HG02973 (cell line): ENCODE data around the gene MVD.

Source experiments
- ATAC-seq: cut with Tn5 transposase; IDR thresholded peaks from one replicate; pipeline ENCODE4 v1.9.1; 2021; ENCODE audit warnings: moderate library complexity; ENCODE audit not compliant: unreplicated experiment

The MVD gene

GRCh38 chr16:88697116-88697830 is 34.4 kb upstream of the MVD start:
- ATAC-seq, result no peak

- ATAC-seq, result no peak
Observed at GRCh38 chr16:88696441-88696840, 33.5 kb upstream of the MVD start.

GRCh38 chr16:88695753-88696152 is 32.9 kb upstream of the MVD start:
- ATAC-seq, result no peak

- no peak for ATAC-seq
Observed at GRCh38 chr16:88695218-88695617, 32.3 kb upstream of the MVD start.

GRCh38 chr16:88694221-88695087 is 31.6 kb upstream of the MVD start:
- no peak for ATAC-seq

- ATAC-seq, result no peak
Observed at GRCh38 chr16:88693420-88694177, 30.7 kb upstream of the MVD start.

GRCh38 chr16:88692861-88693260 is 30.0 kb upstream of the MVD start:
- no peak for ATAC-seq

GRCh38 chr16:88691924-88692560 is 29.2 kb upstream of the MVD start:
- no peak for ATAC-seq

GRCh38 chr16:88691129-88691813 is 28.4 kb upstream of the MVD start:
- no peak for ATAC-seq

- no peak for ATAC-seq
Observed at GRCh38 chr16:88690341-88691128, 27.6 kb upstream of the MVD start.

- ATAC-seq, result no peak
Observed at GRCh38 chr16:88688013-88688778, 25.3 kb upstream of the MVD start.

GRCh38 chr16:88687676-88688012 is 24.8 kb upstream of the MVD start:
- no peak for ATAC-seq

GRCh38 chr16:88687254-88687576 is 24.3 kb upstream of the MVD start:
- no peak for ATAC-seq

- ATAC-seq, result peak; percentile 68
Observed at GRCh38 chr16:88686439-88687253, 23.8 kb upstream of the MVD start, which contains the start of gene SNAI3. Gene SNAI3, minus strand, starts transcription at chr16:88686507. Its CDS starts 101 bp downstream, at chr16:88686406.

- no peak for ATAC-seq
Observed at GRCh38 chr16:88686062-88686438, 23.2 kb upstream of the MVD start.

GRCh38 chr16:88685156-88686061 is 22.5 kb upstream of the MVD start:
- no peak for ATAC-seq

- no peak for ATAC-seq
Observed at GRCh38 chr16:88684569-88685155, 21.8 kb upstream of the MVD start.
